Spleen (tissue), 11 donors: Measurements from ENCODE around the gene PAWR. TPM values are rescaled to one million over a fixed set of nuclear protein-coding genes. Genes with fewer than 3 reads are reported as not detected.

Experiments
- DNase-seq: peaks from one replicate; pipeline ENCODE4 v3.0.0-alpha.2; 2020
- H3K27ac ChIP-seq, 8 donors: fragments of 200-600 bp; sonication (generic) in 7 of 8; 1 replicate in 4 of 8; 2 replicates in 4 of 8; pipeline versions ENCODE4 v1.5.0 to v1.8.0; 2016 to 2021; ENCODE audit warnings: inconsistent platforms in 4 of 8, mild to moderate bottlenecking in 4 of 8, moderate library complexity in 1 of 8
- H3K27me3 ChIP-seq, 7 donors: fragments of 200-600 bp; sonication (generic) in 6 of 7; replicated peaks in 1 of 7; 1 replicate in 4 of 7; 2 replicates in 3 of 7; pipeline versions ENCODE4 v1.5.0 to v1.8.0; 2016 to 2021; ENCODE audit warnings: inconsistent platforms in 3 of 7, mild to moderate bottlenecking in 1 of 7
- H3K36me3 ChIP-seq, 6 donors: fragments of 200-600 bp; sonication (generic) in 5 of 6; 1 replicate in 4 of 6; 2 replicates in 2 of 6; pipeline versions ENCODE4 v1.5.0 to v1.8.0; 2016 to 2021; ENCODE audit warnings: inconsistent platforms in 2 of 6
- H3K4me1 ChIP-seq, 6 donors: fragments of 200-600 bp; sonication (generic) in 5 of 6; 1 replicate in 3 of 6; 2 replicates in 3 of 6; pipeline versions ENCODE4 v1.5.0 to v1.8.0; 2016 to 2021; ENCODE audit warnings: inconsistent platforms in 3 of 6
- H3K4me3 ChIP-seq, 8 donors: fragments of 200-600 bp; sonication (generic) in 7 of 8; 1 replicate in 4 of 8; 2 replicates in 4 of 8; pipeline versions ENCODE4 v1.5.0 to v1.8.0; 2016 to 2021; ENCODE audit warnings: inconsistent platforms in 4 of 8, mild to moderate bottlenecking in 4 of 8, moderate library complexity in 2 of 8
- H3K9me3 ChIP-seq, 8 donors: fragments of 200-600 bp; sonication (generic) in 7 of 8; 1 replicate in 4 of 8; 2 replicates in 4 of 8; pipeline versions ENCODE4 v1.5.0 to v1.8.0; 2016 to 2021; ENCODE audit warnings: inconsistent platforms in 4 of 8
- CTCF ChIP-seq, 11 experiments: fragments of 200-600 bp in 7 of 11; fragments of 450-650 bp in 4 of 11; sonication (generic) in 4 of 11; IDR thresholded peaks in 8 of 11; conservative IDR thresholded peaks in 3 of 11; 1 replicate in 7 of 11; 2 replicates in 4 of 11; pipeline versions ENCODE4 v1.4.0 to v1.8.0; 2016 to 2021; ENCODE audit warnings: antibody characterized with exemption in 11 of 11, inconsistent platforms in 4 of 11, mild to moderate bottlenecking in 1 of 11
- POLR2A ChIP-seq, 3 donors: fragments of 450-650 bp; IDR thresholded peaks; one replicate each; pipeline ENCODE4 v1.5.1; 2017; ENCODE audit warnings: antibody characterized with exemption in 3 of 3, mild to moderate bottlenecking in 1 of 3
- POLR2AphosphoS5 ChIP-seq, 3 donors: sonication (generic); formaldehyde crosslinking; IDR thresholded peaks; one replicate each; pipeline ENCODE4 v1.5.1; 2017; ENCODE audit warnings: antibody characterized with exemption in 3 of 3
- WGBS, 5 donors: extraction: QIAGEN DNeasy Blood & Tissue Kit in 3 of 5; methylation state at CpG; one replicate each; pipeline versions ENCODE4 v1.1.5 to v1.1.7; 2013 to 2018; 5-methylcytosine and 5-hydroxymethylcytosine counted together
- intact Hi-C: fragments of 100-400 bp; cut with DNase I; formaldehyde crosslinking; loops from one replicate; pipeline ENCODE4 v1.15.0; 2023; ENCODE audit warnings: low total_unique reads
- polyA plus RNA-seq, 3 donors: library from polyadenylated mRNA; stranded (reverse); fragments of 200-250 nt; gene quantifications; one replicate each; pipeline ENCODE4 v1.2.1, GENCODE V29; 2013
- total RNA-seq, 7 donors: library from RNA; depleted of rRNA in 3 of 7; stranded (reverse); fragments of >200 nt in 3 of 7; fragmentation: NEBNext Ultra II Directional in 4 of 7; extraction: Animal tissue kit (Norgen Biotek cat#: 25700) in 4 of 7; gene quantifications; one replicate each; pipeline versions ENCODE4 v1.1.0 to v1.2.1, GENCODE V29; 2016 to 2021
- donor health status: healthy with polysubstance abuse.
- donor health status: DM: no; HTN: no; CAD: no; lungs with moderate emphysema.
- donor health status: DM: no; HTN: no; CAD: no.
- donor health status: Bipolar disorder and iron deficiency.
- donor health status: healthy.
- donor health status: DM: no; HTN: no; CAD: no.
- donor health status: DM: yes; HTN: yes; CAD: no.

Gene PAWR
- total and polyA plus RNA-seq, 10 donors, result 16.1 to 38.0 (median 30.3) TPM

GRCh38 chr12:79677672-79678071, 13.1 kb downstream of the PAWR start:
- Histone ChIP-seq H3K27me3 (no peaks in the 10 kb centered on the region), H3K36me3 (no peaks in the 10 kb centered on the region), H3K9me3 (no peaks in the 10 kb centered on the region), H3K4me3 (no peak overlapping the region), H3K4me1 (peaks cover 0 to 18% (median 0%) of the 10 kb centered on the region in 6 donors), H3K27ac (no peak overlapping the region)
- 82 to 94% (median 87%) methylated on average over 2 of the region's 2 CpGs for WGBS, 5 donors
- intact Hi-C loops, result no loop called here
- no peak for TF ChIP-seq CTCF (IDR thresholded peaks at IDR 0.05 in 8 of 11, conservative IDR thresholded peaks at IDR 0.05 in 3 of 11)
- TF ChIP-seq POLR2A (IDR thresholded peaks at IDR 0.05), result no peak
- TF ChIP-seq POLR2AphosphoS5 (IDR thresholded peaks at IDR 0.05), result no peak
- DNase-seq, result no peak

- intact Hi-C loops, result no loop called here
- Histone ChIP-seq H3K27ac (no peak overlapping the region), H3K27me3 (no peaks in the 10 kb centered on the region), H3K9me3 (no peaks in the 10 kb centered on the region), H3K36me3 (no peaks in the 10 kb centered on the region), H3K4me1 (peaks cover 0 to 11% (median 0%) of the 10 kb centered on the region in 6 donors), H3K4me3 (no peak overlapping the region)
- 84 to 94% (median 86%) methylated on average over 2 of the region's 2 CpGs for WGBS, 5 donors
- no peak for DNase-seq
- TF ChIP-seq POLR2A (IDR thresholded peaks at IDR 0.05), result no peak
Observed at GRCh38 chr12:79676579-79676978, 14.2 kb downstream of the PAWR start.

- Histone ChIP-seq H3K36me3 (no peaks in the 10 kb centered on the region), H3K27me3 (no peaks in the 10 kb centered on the region), H3K4me3 (no peak overlapping the region), H3K27ac (no peak overlapping the region), H3K4me1 (peaks cover 0 to 6% (median 0%) of the 10 kb centered on the region in 6 donors), H3K9me3 (no peaks in the 10 kb centered on the region)
- WGBS, 5 donors, result 81 to 87% (median 85%) methylated on average over 3 of the region's 3 CpGs
- DNase-seq, result no peak
- TF ChIP-seq POLR2AphosphoS5 (IDR thresholded peaks at IDR 0.05) (no peak), CTCF (IDR thresholded peaks at IDR 0.05 in 8 of 11, conservative IDR thresholded peaks at IDR 0.05 in 3 of 11) (no peak), POLR2A (IDR thresholded peaks at IDR 0.05) (no peak)
- intact Hi-C loops, result no loop called here
Observed at GRCh38 chr12:79674629-79675028, 16.1 kb downstream of the PAWR start.

GRCh38 chr12:79673354-79673753, 17.4 kb downstream of the PAWR start:
- intact Hi-C loops, result no loop called here
- no peaks in the 10 kb centered on the region for H3K9me3 ChIP-seq
- TF ChIP-seq CTCF (IDR thresholded peaks at IDR 0.05 in 8 of 11, conservative IDR thresholded peaks at IDR 0.05 in 3 of 11) (no peak), POLR2A (IDR thresholded peaks at IDR 0.05) (no peak), POLR2AphosphoS5 (IDR thresholded peaks at IDR 0.05) (no peak)
- 82 to 94% (median 84%) methylated on average over 4 of the region's 4 CpGs for WGBS, 5 donors
- no peaks in the 10 kb centered on the region for H3K36me3 ChIP-seq
- H3K4me3 ChIP-seq, result no peak overlapping the region
- no peaks in the 10 kb centered on the region for H3K27me3 ChIP-seq
- DNase-seq, result no peak
- peaks cover 0 to 6% (median 0%) of the 10 kb centered on the region in 6 donors for H3K4me1 ChIP-seq
- no peak overlapping the region for H3K27ac ChIP-seq

- Histone ChIP-seq H3K4me1 (peaks cover 0 to 7% (median 0%) of the 10 kb centered on the region in 6 donors), H3K27ac (no peak overlapping the region), H3K9me3 (no peaks in the 10 kb centered on the region), H3K4me3 (no peak overlapping the region), H3K36me3 (no peaks in the 10 kb centered on the region), H3K27me3 (no peaks in the 10 kb centered on the region)
- intact Hi-C loops, result no loop called here
- WGBS, 5 donors, result 90 to 97% (median 94%) methylated on average over 4 of the region's 4 CpGs
- TF ChIP-seq POLR2A (IDR thresholded peaks at IDR 0.05), result no peak
- DNase-seq, result no peak
Observed at GRCh38 chr12:79668113-79668512, 22.7 kb downstream of the PAWR start.
